HG03135 (cell line): ENCODE measurements around the gene GPR161.
"Not testable (repeated sequence)": the region's sequence is repeated elsewhere in the genome, so short reads cannot be mapped to it uniquely, and the experiment has no call there.

Experiments used
- ATAC-seq: cut with Tn5 transposase; IDR thresholded peaks from one replicate; pipeline ENCODE4 v1.9.1; 2021; ENCODE audit warnings: mild to moderate bottlenecking, moderate library complexity; ENCODE audit not compliant: unreplicated experiment

GPR161 gene

GRCh38 chr1:168089326-168089978 lies 47.3 kb downstream of the GPR161 start:
- no peak for ATAC-seq

GRCh38 chr1:168088511-168089325 lies 48.0 kb downstream of the GPR161 start:
- no peak for ATAC-seq

- ATAC-seq = no peak
These were observed 49.0 kb downstream of the GPR161 start for GRCh38 chr1:168087696-168088095.

- no peak for ATAC-seq
These were observed 50.3 kb downstream of the GPR161 start for GRCh38 chr1:168086438-168086837.

DNA sequence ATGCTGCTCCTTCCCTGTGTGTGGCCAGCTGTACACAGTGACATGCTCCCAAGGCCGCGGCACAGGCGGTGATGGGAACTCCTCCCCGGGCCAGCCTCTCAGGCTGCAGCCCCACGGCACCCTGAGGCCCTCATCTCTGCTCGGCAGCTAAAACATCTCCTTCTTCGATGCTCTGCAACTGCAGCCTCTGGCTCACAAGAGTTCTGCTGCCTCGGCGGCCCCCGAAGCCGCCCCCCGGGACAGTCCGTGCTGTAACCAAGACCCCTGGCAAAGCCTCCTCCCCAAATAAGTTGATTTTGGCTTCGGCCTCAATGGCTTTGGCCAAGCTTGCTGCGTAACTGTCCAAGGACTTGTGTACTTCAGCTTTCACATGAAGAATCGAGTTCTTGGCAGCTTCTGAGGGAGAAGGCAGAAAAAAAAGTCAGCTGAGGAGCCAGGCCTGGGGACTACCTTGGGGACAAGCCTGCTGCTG lies 51.3 kb downstream of the GPR161 start:
- no peak for ATAC-seq

DNA sequence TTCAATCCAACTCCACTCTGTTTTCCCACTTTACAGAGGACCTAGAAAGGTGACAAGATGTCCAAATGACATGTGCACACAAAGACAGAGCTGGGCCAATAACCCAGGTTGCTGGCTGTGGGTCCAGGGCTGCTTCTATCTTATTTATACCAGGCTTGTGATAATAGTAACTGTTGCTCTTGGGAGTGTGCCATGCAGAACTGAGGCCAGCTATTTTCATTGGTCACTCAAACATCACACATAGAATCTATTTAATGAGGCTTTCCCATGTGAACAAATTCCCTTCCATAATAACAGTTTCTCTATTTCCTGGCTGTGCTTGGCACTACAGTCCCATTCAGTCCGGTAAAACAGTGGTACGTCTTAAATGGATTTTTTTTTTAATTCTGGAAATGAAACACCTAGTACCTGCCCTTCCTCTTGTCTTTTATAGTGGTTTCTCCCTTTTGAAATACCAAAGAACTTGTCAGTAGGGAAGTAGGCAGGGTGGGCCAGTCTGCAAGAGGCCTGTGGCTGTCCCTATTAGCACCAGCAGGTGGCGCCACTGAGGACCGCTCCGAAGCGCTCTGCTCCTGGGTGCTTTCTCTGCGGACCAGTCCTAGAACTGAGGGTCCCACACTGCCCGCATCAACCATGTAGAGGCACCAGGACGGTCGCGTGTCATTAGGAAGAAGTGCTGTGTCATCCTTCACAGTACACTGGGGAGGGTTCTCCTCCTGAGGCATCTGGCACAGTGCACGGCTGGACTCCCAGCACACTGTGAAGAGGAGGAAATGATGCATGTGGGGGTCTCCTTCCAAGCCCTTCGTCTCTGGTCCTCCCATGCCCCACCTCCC lies 52.1 kb downstream of the GPR161 start:
- peak; percentile 52 for ATAC-seq

DNA sequence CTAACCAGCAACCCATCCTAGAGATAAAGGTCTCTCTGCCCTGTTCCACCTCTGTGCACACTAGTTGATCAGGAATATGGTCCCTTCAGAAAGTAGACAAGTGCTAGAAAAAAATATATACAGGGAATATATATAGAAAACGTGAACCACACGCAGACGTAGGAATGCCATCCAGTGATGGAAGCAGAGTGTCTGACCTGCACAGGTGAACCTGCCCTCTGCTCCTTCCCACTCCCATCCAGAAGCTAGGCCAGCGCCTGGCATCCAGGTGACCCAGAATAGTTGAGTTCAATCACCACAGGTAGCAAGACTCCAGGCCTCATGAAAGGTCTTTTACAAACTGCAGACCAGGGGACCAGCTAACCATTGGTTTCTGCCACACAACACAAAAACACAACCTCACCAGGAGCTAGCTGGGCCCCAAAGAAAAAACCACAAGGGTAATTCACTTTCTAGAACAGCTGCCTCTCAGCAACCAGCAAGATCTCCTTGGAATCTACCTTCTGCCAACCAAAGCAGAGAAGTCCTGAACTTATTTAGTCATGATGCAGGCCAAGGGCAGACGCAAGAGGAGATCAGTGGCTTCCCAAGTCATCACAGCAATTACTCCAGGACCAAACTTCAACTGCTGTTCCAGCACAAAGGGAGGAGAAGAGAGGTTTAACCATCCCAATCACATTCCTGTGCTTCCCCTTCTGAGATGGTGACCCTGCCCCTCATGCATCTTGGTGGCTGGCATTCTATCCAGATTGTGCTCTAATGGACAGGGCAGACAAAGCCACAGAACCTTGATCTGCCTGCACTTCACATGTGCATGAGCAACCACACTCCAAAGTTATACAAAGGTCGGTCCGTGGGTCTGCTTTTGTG lies 53.0 kb downstream of the GPR161 start:
- ATAC-seq = no peak

- ATAC-seq = peak; percentile 87
These were observed 54.5 kb downstream of the GPR161 start for GRCh38 chr1:168082008-168082876.

DNA sequence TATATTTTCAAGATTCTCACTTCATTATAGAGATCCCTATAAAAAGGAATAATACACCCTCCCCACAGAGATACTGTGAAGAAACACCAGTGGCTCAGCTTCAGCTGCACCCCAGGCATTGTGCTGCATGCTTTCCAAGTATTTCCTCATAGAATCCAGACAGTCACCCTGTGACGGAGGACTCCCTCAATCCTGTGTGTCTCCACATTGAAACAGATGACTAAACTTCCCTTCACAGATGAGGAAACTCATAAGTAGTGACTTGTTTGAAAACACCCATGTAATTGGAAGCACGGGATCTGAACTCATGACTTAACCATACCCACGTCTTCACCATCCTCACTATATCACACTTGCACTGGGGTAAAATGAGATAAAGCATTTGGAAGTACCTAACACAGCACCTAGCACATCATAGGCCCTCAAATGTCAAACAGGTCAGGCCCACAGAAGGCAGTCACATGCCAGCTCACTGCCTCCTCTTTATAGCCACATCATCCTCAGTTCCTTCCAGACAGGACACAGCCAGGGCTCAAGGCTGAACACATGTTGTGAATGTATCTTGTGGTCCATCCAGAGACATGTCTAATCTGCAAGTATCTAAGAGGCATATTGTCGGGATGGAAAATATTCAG lies 55.2 kb downstream of the GPR161 start:
- ATAC-seq = no peak

- ATAC-seq = no peak
These were observed 57.0 kb downstream of the GPR161 start for GRCh38 chr1:168079761-168080160.

GRCh38 chr1:168069384-168069783 lies 67.3 kb downstream of the GPR161 start:
- no peak for ATAC-seq

- ATAC-seq = no peak
These were observed 71.2 kb downstream of the GPR161 start for GRCh38 chr1:168065506-168065905.

- no peak for ATAC-seq
These were observed 72.5 kb downstream of the GPR161 start for GRCh38 chr1:168064216-168064615.

- ATAC-seq = no peak
These were observed 78.8 kb downstream of the GPR161 start for GRCh38 chr1:168057921-168058320.

GRCh38 chr1:168057355-168057754 lies 79.4 kb downstream of the GPR161 start:
- no peak for ATAC-seq

- ATAC-seq = not testable (repeated sequence)
These were observed 80.6 kb downstream of the GPR161 start for GRCh38 chr1:168056152-168056551.

- no peak for ATAC-seq
These were observed 82.6 kb downstream of the GPR161 start for GRCh38 chr1:168054117-168054516.

- ATAC-seq = no peak
These were observed 83.0 kb downstream of the GPR161 start for GRCh38 chr1:168053681-168054080.

- ATAC-seq = no peak
These were observed 85.8 kb downstream of the GPR161 start for GRCh38 chr1:168050880-168051279.
